GM12891 (cell line): ENCODE results near the gene TBC1D1.

Source experiments
- PAX5 ChIP-seq: IDR thresholded peaks from 2 replicates; pipeline ENCODE4 v1.6.1; 2011; ENCODE audit warnings: low read length, moderate library complexity, mild to moderate bottlenecking; ENCODE audit not compliant: insufficient read depth, severe bottlenecking
- POLR2A ChIP-seq: IDR thresholded peaks from 2 replicates; pipeline ENCODE4 v1.6.1; 2011; ENCODE audit warnings: low read depth, low read length, control low read depth
- POLR2AphosphoS5 ChIP-seq: IDR thresholded peaks from 2 replicates; pipeline ENCODE4 v1.6.1; 2011; ENCODE audit warnings: low read depth, low read length, control low read depth
- SPI1 ChIP-seq: IDR thresholded peaks from 2 replicates; pipeline ENCODE4 v1.6.1; 2011; ENCODE audit warnings: low read depth, low read length, control low read depth
- TAF1 ChIP-seq: IDR thresholded peaks from 2 replicates; pipeline ENCODE4 v1.6.1; 2011; ENCODE audit warnings: low read depth, low read length, control low read depth

- TF ChIP-seq POLR2A (no peak), POLR2AphosphoS5 (no peak), SPI1 (no peak), TAF1 (no peak), PAX5 (no peak)
Observed at GRCh38 chr4:37951461-37952352, 60.8 kb downstream of the TBC1D1 start.
